SU-DHL-6 (cell line): ENCODE data around the gene BBX.

ENCODE experiments used
- CTCF ChIP-seq: fragments of 200-600 bp; sonication (generic); IDR thresholded peaks from one replicate; pipeline ENCODE4 v1.5.1; 2017; ENCODE audit warnings: antibody characterized with exemption, mild to moderate bottlenecking, low read length, moderate library complexity; ENCODE audit not compliant: insufficient read depth, poor library complexity, severe bottlenecking
- EZH2phosphoT487 ChIP-seq: fragments of 200-600 bp; sonication (generic), shearing (Covaris generic); conservative IDR thresholded peaks from 2 replicates; pipeline ENCODE4 v1.6.1; 2018; ENCODE audit warnings: mild to moderate bottlenecking, antibody characterized with exemption, low read length, moderate library complexity, mixed read lengths

- no peak for TF ChIP-seq CTCF
- no peak for TF ChIP-seq EZH2phosphoT487
Observed at GRCh38 chr3:107825556-107825955, 302.8 kb downstream of the BBX start.
